ENCODE measurements around the gene IHH. TPM values are rescaled to one million over a fixed set of nuclear protein-coding genes. Genes with fewer than 3 reads are reported as not detected.

IHH gene
- total RNA-seq, 1 donor from 2014 or later = 0.26 TPM

DNA sequence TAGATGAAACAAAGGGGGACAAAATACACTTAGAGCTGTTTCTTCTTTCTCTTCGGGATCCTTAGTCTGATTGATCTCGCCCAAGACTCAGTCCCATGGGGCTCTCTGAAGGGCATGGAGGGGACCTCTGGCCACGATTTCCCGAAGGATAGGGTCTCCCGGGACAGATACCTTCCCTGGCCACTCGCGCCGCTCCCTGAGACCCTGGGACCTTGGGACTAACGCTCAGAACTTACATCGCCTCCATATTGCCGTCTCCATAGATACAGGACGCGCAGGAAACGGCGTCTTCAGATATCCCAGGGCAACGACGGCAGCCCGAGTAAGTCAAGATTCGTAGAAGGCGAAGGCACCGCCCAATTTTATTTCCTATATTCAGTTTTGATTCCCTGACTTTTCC lies 19.5 kb downstream of the IHH start, which contains the start of gene CFAP65:
CFAP65 (minus strand) TSS at position 265 of the 400 bp plus-strand sequence. CDS start 2,468 bp downstream, outside the sequence.
- DNase-seq (ENCODE audit: low spot score) = peak; percentile 72

GRCh38 chr2:219038600-219038999 lies 22.1 kb downstream of the IHH start:
- DNase-seq (ENCODE audit: low spot score) = no peak

DNA sequence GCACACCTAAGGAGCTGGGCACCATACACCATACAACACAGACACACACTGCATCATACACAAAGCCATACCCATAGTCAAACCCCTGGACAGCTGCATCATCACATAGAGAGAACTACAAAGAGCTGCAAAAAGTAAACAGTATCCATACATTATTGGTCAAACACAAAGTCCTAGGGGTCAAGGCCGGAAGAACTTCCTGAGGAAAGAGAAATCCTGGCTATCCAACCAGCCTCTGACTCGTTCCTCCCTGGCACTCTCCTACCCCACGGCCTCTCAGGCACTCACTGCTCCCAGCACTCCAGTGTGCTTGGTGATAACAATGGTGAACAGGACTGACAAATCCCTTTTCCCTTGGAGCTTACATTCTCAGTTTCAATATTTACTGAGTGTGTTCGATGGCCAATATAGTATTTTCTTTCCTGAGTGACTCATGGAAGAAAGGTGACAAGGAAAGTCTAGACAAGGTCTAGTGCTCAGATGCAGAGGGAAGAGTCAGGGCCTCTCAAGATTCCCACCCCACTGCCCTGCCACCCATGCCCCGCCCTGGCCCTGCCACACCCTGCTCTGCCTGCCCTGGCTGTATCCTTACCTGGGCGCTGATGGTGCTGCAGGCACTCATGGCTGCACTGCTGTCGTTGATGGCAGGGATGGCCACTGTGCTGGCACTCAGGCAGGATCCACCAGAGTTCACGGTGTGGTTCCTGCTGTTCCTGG lies 22.8 kb downstream of the IHH start:
- DNase-seq (ENCODE audit: low spot score) = no peak

GRCh38 chr2:219035942-219036341 lies 24.8 kb downstream of the IHH start:
- DNase-seq (ENCODE audit: low spot score) = no peak

GRCh38 chr2:219034823-219035222 lies 25.9 kb downstream of the IHH start:
- DNase-seq (ENCODE audit: low spot score) = no peak

DNA sequence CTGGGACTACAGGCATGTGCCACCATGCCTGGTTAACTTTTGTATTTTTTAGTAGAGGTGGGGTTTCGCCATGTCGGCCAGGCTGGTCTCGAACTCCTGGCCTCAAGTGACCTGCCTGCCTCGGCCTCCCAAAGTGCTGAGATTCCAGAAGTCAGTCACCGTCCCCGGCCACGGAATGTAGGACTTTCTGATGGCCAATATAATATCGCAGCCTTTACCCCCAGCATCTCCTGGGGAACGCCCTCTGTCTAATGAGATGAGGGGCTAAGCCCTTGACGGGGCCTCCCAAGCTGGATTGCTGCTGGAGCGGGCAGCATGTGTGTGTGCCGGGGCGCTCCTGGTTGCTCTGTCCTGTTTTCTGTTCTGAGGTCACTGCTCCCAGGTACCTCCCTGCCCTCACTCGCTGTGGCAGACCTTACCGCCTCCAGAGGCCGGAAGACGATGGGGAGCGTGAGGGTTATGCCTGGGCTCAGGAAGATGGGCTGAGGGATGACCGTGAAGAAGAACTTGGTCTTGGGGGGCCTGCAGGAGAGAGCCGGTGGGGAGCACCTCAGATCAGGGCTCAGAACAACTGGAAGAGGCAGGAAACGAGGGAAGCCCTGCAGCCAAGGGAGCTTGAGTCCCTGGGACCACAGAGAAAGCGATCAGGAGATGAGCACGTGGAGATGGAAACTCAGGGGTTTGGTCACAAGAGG lies 28.5 kb downstream of the IHH start:
- DNase-seq (ENCODE audit: low spot score) = no peak

GRCh38 chr2:219031005-219031738 lies 29.5 kb downstream of the IHH start:
- no peak for DNase-seq (ENCODE audit: low spot score)

- no peak for DNase-seq (ENCODE audit: low spot score)
Measured at GRCh38 chr2:219030177-219030940, 30.4 kb downstream of the IHH start.

GRCh38 chr2:219029829-219030165 lies 30.9 kb downstream of the IHH start:
- DNase-seq (ENCODE audit: low spot score) = peak; percentile 93

DNA sequence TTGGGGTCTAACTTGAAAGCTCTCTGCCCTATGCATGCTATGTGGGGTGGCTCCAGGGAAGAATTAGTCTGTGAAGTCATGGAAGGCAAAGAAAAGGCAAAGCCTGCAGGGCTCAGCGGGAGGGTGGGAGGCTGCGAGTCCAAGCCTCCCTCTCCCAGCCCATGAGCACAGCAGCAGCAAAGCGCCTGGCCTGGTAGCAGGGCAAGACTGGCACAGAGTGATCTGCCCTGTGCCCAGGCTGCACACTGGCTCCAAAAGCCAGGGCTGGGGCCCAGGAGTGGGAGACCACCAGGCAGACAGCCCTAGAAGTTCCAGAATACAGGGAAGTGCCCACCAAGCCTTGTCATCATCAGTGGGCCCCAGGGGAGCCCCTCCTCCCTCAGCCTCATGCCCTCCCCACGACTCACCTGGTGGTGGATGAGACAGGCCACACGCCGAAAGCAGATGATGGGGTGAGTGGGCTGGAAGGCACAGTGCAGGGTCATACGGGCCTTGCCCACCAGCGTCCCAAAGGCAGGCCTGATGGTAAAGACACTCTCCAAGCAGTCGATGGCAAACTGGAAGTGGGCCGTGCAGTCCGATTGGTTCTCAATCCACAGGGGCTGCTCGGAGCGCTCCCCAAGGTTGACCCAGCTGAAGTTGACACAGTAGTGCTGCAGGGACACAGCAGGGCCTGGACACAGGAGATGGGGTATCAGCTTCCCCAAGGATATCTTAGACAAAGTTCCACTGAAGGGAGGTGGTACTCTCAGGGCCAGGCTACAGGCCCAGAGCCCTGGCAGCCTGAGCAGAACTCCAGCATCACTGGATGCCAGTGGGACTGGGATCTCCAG lies 31.5 kb downstream of the IHH start:
- DNase-seq (ENCODE audit: low spot score) = no peak

DNA sequence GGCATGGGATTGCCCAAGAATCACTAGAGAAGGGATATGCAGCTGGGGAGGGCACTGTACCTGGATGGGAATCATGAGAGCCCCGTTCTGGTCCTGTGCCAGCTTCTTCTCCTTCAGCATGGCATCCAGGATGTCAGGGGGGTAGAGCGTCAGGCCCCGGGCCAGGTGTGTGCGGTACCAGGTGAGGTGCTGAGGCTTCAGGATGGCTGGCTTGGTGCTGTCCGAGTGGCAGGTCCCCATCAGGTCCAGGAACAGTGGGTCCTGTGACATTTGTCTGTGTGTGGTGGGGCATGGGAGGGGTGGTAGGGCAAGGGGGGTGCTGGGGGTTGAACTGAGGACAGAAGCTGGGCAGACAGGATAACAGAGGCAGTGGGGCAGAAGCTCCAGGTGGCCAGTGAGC lies 32.6 kb downstream of the IHH start:
- DNase-seq (ENCODE audit: low spot score) = no peak

GRCh38 chr2:219027511-219028055 lies 33.1 kb downstream of the IHH start:
- DNase-seq (ENCODE audit: low spot score) = no peak

- DNase-seq (ENCODE audit: low spot score) = no peak
Measured at GRCh38 chr2:219026946-219027345, 33.8 kb downstream of the IHH start.

DNA sequence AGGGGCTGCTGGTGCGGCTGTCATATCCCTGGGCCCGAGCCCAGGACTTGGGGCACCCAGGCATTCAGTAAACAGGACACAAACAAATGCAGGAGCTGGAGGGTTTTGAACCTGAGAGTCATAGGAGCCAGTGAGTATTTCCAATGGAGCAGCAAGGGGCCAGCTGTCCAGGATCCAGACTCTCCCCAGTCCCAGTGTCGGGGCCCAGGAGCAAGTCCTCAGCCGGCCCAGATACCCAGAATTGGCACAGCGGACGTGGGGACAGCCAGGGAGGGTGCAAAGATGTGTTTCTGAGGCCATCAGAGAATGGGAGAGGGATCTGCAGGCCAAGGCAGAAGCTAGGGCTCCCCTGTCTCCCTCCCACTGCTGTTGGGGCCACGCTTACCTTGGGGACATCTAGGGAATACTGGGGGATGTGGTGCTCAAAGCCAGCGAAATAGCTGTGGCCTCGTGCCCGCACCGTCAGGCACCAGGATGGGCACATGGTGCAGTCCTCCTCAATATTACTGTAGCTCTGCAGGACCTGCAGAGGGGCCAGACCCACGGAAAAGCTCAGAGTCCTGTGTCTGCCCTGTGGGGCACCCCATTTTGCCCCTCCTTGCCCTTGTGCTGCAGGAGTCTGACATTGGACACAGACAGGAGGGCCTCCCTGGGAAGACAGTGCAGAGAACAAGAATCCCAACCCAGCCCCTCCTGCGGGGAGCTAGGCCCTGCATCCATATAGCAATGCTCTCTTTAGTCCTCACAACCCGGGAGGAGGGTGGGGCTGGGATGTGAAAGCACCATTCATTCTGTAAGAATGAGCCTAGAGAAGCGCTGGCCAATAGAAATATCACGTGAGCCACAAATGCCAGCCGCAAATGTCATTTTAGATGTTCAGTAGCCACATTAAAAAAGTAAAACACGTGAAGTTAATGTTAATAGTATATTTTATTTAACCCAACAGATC lies 34.8 kb downstream of the IHH start:
- DNase-seq (ENCODE audit: low spot score) = no peak

DNA sequence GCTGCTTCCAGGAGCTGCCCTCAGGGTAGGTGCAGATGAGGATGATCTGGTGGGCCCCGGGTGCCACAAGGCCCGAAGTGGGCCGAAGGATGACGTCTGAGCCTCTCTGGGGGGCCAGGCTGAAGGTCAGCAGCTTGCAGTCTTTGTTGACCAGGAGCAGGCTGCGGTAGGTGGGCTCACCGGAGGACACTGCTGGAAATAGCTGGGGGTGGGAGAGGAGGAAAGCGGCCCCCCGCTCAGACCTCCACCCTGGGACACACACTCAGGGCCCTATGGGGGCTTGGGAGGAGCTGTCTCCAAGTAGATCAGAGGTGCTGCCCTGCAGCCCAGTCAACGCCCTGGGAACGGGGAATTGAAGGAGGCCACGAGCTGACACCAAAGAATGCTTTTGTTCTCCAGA lies 36.7 kb downstream of the IHH start:
- no peak for DNase-seq (ENCODE audit: low spot score)

- DNase-seq (ENCODE audit: low spot score) = no peak
Measured at GRCh38 chr2:219023045-219023605, 37.6 kb downstream of the IHH start.

DNA sequence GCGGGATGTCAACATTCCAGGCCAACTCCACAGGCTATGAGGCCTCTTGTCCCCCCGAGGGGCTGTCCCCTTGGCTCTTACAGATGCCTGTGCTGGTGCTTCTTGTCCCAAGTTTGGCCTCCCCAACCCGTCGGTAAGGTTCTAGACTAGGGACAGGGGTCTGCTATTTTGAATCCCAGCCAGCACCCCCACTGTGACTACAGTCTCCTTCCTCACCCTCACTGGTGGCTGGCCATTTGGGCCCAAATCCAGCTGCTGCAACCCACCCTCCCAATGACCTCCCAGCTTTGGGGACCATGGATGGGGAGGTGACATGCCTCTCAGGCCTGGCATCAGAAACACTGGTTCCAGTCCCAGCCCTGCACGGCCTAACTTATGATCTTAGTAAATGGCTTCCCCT lies 38.1 kb downstream of the IHH start:
- no peak for DNase-seq (ENCODE audit: low spot score)

DNA sequence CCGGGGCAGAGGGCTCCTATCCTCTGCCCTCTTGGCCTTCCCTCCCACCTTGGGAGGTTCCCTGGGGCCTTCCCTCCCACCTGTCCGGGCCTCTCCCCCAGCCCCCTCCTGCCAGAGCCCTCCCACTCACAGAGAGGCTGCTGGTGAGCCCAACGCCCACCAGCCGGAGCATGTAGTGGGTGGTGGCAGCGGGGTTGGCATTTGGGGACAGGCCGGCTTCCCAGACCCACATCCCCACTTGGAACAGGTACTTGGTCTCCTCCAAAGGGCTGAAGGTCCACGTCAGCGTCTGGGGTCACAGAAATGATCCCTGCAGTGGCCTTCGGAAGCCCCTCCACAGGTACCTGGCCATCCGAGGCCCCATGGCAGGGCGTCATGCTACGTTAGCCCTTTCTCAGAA lies 38.7 kb downstream of the IHH start:
- no peak for DNase-seq (ENCODE audit: low spot score)

- no peak for DNase-seq (ENCODE audit: low spot score)
Measured at GRCh38 chr2:219021591-219021990, 39.1 kb downstream of the IHH start.
